Heart left ventricle (tissue), 13 donors: ENCODE results near the gene C15orf40.

Source experiments
- CTCF ChIP-seq, 12 donors: fragments of 200-600 bp; sonication (generic) in 4 of 12; IDR thresholded peaks; one replicate each; pipeline versions ENCODE4 v1.5.0 to v1.8.0; 2018 to 2022; ENCODE audit warnings: antibody characterized with exemption in 12 of 12, mild to moderate bottlenecking in 5 of 12
- POLR2A ChIP-seq, 2 donors: fragments of 450-650 bp; IDR thresholded peaks; one replicate each; pipeline ENCODE4 v1.6.1; 2017; ENCODE audit warnings: antibody characterized with exemption in 2 of 2, mild to moderate bottlenecking in 2 of 2, moderate library complexity in 2 of 2
- donor health status: ischemic (EF 13 %, LVEDD 7.1; RV severe dilation, severe dysfunction).
- donor health status: DM: no; HTN: yes; CAD: no.
- donor health status: DM: no; HTN: no; CAD: no.
- donor health status: ischemic (EF 25% LVEDD 6.9; RV normal size, moderate dysfunction).
- donor health status: ischemic (EF 25% LVEDD 5.7; RV mildly dilated, moderate dysfunction).
- donor health status: ischemic (EF 35%, LVEDD 5.7; RV mildly dilated, moderate dysfunction).
- donor health status: nonischemic (EF 11% LVEDD 7.7; RV severe dilation, severe dysfunction).
- donor health status: DM: yes; HTN: yes; CAD: no.
- donor health status: PGD.
- donor health status: ischemic (EF 29% LVEDD 5.4; RV normal size, mild dysfunction).
- donor health status: nonischemic (EF 23%, LVEDD 6.1; RV moderate dilation, normal function).

- no peak for TF ChIP-seq POLR2A (IDR thresholded peaks at IDR 0.05)
- TF ChIP-seq CTCF (IDR thresholded peaks at IDR 0.05), result no peak
These were observed 612 bp upstream of the C15orf40 start for GRCh38 chr15:83012076-83012426.
